ENCODE results near the gene RNF148.

Gene RNF148, protein sequence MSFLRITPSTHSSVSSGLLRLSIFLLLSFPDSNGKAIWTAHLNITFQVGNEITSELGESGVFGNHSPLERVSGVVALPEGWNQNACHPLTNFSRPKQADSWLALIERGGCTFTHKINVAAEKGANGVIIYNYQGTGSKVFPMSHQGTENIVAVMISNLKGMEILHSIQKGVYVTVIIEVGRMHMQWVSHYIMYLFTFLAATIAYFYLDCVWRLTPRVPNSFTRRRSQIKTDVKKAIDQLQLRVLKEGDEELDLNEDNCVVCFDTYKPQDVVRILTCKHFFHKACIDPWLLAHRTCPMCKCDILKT

DNA sequence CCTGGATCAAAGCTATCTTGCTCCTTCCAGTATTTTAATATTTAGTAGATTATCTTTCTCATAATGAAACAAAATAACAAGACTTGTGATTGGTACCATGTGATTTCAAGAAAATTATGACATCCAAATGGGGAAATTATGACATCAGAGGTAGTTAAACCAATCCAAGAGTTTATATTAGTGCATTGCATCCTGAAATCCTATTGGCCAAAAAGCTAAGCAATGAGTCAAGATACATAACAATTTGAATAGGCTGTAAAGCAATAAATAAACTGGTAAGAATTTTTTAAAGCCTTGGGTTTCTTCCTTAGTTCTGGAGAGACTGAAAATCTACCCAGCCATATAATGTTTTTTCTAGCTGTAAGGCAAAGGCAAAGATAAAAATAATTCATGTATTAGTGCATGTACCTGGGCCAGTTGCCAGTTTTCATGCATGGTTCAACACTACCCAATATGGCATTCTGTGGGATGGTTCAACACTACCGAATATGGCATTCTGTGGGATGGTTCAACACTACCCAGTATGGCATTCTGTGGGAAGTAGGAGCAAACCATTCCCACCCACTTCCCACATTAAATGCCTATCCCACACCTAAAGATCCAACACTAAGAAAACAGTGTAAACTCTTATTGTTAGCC lies at the start of gene RNF148:
Gene RNF148, minus strand, starts transcription at position 51 of the 639 bp plus-strand sequence. CDS start 172 bp downstream, outside the sequence.
- no peak for DNase-seq (ENCODE audit: low read depth in 1 of 2, low spot score in 1 of 2)

DNA sequence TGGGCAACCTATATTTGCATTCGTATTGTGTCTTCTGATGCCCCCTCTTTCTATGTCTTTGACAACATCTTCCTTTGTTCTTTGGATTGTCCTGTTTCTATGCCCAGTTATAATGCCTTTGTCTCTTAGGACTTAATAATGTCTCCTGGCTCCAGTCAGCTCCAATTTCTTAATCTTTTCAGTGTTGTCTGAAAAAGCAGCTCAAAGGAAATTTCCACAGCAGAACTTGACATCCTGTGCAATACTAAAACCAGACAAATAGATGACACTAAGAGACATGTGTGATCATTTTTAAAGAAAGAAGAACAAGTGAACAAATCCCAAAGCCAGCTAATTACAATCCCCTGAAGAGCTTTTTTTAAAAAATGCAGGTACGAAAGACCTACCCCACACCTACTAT lies 47.7 kb upstream of the RNF148 start:
- no peak for DNase-seq (ENCODE audit: low read depth in 1 of 2, low spot score in 1 of 2)

DNA sequence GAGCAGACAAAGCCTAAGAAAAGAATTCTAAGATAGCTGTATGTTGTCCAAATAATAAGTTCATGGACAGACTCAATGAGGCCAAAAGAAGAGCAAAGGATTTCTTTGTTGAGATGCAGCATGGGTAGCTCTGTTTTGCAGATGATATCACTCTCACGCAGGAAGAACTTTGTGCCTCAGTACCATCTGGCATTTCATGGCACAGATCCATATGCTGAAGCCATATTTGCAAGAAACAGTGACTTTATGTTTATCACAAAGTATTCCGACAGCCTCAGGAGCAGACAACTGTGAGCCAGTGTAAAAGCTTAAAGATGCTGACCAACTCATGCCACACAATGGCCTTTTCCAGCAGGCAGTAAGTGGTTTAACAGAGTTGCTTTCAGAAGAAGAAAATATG lies 45.5 kb upstream of the RNF148 start:
- no peak for DNase-seq (ENCODE audit: low read depth in 1 of 2, low spot score in 1 of 2)

DNA sequence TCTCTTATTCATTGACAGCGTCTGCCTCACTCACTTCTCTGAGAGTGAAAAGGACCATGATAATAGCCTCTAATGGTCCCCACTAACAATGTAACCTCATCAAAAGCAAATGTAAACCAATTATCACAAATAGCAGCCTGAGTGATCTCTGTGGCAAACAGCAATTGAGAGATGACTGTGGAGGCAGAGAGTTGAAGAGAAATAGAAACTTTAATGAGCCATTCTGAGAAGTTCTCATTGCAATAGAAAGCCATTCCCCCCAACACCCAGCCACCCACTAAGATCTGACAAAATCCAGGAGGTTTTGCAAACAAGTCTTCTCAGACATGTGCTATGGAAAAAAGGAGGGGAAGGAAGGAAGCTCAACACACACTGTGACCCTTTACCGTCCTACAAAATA lies 44.2 kb upstream of the RNF148 start:
- DNase-seq (ENCODE audit: low read depth in 1 of 2, low spot score in 1 of 2) = no peak

DNA sequence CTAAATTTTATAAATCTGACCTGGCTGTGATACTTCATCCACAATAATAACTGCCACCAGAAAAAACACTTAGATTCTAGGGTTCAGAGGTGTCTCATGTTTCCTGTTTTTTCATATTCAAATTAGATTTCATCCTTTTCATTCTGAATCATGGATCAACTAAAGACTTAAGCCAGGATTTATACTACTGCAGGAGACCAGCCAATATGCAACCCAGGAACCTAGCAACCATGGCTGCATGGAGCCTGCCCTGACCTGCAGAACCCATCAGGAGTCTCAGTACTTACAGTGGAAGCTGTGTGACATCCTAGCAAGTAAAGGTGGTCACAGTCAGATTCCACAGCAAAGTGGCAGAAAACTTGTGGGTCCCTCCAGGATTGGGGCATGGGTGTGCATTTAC lies 40.5 kb upstream of the RNF148 start:
- no peak for DNase-seq (ENCODE audit: low read depth in 1 of 2, low spot score in 1 of 2)

DNA sequence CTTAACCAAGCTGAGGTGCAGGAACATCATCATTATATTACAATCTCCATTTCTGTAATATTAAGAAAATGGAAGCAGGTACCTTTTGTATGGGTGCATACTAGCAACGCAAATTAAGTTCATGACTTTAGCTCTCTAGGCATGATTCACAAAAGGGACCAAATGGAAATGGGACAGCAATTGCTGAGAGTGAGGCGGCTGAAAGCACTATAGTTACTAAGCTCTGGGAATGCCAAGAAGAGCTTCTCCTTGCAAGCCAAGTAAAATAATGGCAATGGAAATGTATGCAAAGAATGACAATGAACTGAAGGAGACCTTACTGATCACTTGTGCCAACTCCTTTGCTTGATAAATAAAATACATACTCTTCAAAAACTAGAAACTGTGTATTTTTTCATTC lies 36.2 kb upstream of the RNF148 start:
- no peak for DNase-seq (ENCODE audit: low read depth in 1 of 2, low spot score in 1 of 2)

DNA sequence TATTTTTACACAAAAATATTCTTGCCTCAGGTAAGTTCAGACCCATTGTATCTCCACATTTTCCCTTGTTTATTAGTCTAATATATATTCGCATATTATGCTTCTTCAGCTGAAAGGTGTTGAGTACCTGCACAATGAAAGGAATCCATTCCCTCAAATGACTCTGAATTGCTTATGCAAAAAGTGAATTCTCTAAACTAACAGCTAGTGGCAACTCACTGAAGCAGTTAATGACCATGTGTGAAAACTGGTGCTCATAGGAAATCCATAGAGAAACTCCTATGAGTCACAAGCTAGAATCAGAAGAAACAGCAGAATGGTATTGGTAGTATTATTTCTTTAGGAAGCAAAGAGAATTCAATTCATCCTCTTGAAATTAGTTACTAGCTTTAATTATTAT lies 33.5 kb upstream of the RNF148 start:
- DNase-seq (ENCODE audit: low read depth in 1 of 2, low spot score in 1 of 2) = no peak

DNA sequence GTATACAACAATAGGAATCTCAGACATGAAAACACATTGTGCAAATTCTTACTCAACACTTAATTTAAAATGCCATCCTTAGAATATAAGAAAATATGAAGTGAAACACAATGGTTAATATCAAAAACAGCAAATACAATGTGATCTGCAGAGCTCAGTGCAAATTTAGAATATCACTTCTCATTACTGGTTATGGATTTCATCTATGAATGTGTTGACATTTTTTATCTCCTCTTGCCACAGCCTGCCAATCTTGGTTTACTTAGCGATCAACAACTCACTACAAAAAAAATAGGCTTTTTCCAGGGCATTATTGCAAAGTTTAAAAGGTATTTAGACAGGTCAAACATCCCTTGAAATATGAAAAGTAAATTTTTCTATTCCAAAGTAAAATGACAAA lies 25.0 kb upstream of the RNF148 start:
- DNase-seq (ENCODE audit: low read depth in 1 of 2, low spot score in 1 of 2) = no peak

DNA sequence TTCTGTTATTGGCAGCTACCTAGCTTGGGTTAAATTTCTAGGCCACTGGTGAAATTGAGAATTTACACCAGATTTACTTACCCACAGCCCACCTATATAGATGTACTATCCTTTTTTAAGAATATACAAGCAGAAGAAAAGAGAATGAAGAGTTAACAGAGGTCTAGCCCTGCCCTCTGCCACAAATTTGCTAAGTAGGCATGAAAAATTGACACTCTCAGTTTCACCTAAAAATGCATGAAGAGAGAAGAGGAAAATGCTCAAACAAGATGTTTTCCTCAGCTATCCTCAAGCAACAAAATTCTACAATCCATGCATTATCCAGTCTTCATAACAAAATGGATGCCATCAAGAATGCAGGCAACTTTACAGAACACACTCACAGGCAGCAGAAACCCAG lies 24.6 kb upstream of the RNF148 start:
- no peak for DNase-seq (ENCODE audit: low read depth in 1 of 2, low spot score in 1 of 2)

DNA sequence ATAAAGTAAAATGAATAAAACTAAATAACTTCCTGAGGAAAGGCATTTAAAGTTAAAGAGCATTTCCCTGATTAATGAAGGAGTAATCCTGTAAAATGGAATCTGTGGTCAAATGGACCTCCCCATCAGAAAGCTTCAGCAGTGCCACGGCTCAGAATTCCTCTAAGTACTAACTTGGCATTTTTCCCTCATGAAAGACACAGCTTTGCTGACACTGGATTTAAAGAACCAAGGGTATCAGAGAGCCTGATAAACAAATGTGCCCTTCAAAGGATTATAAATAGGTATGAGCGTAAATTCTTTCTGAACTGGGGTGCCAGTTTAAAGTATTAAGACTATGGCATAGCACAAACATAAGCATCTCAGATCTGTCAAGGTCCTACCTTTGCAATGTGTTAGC lies 24.2 kb upstream of the RNF148 start:
- DNase-seq (ENCODE audit: low read depth in 1 of 2, low spot score in 1 of 2) = no peak

DNA sequence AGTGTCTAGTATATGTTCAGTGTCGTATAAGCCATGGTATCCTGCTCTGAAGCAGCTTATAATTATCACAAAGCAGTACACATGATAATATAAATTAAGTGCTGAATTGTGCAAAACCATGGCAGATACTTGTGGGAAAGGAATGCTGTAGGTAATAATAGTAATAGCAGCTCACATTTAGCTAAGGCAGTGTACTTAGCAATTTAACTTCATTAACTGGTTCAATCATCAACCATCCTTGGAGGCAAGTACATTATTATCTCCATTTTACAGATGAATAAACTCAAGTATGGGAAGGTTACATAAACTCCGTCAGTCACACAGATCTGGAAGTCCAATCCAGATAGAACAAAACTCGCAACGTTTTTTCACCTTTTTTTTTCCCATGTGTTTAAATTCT lies 21.6 kb upstream of the RNF148 start:
- no peak for DNase-seq (ENCODE audit: low read depth in 1 of 2, low spot score in 1 of 2)

DNA sequence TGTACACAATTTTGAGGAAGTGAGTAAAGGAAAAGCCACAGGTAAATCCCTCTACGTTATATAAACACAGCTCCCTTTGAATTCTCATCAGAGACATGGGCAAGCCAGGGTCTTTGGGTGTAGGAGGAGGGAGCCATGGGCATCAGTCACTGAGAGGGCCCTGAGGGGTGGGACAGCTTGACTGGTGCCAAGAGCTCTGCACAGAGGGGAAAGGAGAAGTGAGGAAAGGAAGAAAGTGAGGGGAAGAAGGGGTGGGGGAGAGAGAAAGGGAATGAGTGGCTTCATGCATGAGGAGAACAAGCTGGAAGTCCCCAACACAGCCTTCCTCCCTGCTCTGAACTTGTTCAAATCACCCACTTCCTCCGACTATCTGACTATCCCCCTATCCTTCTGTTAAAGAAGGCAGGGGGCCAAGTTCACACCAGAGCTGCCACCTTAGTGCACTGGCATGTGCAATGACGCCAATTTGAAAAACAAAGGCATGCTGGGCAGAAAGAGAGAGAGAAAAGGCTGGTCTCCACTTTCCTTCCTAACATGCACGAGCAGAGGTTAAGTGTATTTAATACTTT lies 16.4 kb upstream of the RNF148 start:
- DNase-seq (ENCODE audit: low read depth in 1 of 2, low spot score in 1 of 2) = no peak

DNA sequence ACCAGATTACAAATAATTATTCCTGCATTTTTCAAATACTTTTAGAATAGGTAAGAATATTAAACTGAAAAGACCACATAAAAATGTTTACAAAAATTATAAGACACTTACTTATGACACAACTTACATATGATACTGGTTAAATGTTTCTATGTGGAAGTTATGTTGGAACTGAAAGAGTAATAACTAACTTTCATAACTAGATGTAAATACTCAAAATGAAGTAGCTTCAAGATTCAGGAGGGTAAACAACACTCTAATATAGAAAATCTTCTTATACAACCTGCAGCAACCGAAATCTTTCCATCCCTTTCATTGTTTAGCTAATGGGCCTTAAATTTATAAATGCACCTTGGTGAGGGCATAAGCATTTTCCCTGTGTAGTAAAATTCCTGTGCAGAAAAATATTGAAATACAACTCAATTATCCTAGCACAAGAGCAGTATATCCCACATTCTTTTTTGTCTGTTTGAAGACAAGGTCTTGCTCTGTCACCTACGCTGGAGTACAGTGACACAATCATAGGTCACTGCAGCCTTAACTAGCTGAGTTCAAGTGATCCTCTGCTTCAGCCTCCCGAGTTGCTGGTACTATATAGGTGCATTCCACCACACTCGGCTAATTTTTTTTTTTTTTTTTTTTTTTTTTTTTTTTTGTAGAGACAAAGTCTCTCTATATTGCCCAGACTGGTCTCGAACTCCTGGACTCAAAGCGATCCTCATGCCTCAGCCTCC lies 14.8 kb upstream of the RNF148 start:
- no peak for DNase-seq (ENCODE audit: low read depth in 1 of 2, low spot score in 1 of 2)

DNA sequence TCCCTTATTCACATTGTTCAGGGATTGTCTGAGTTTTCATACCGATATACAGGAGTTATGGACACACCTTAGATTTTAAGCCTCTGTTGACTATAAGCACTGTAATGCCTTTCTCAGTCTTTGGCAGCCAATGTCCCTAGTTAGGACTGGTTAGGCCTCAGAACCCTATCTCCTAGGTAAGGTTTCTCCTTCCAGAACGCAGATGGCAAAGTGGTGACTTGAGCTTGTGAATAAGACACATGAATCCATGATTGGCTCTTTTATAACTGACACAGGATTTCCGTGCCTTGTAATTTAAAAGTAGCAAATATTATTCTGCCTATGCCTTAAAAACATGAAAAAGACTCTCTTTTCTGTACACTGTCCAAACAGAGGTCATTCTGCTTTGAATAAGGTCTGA lies 12.5 kb upstream of the RNF148 start:
- DNase-seq (ENCODE audit: low read depth in 1 of 2, low spot score in 1 of 2) = no peak

DNA sequence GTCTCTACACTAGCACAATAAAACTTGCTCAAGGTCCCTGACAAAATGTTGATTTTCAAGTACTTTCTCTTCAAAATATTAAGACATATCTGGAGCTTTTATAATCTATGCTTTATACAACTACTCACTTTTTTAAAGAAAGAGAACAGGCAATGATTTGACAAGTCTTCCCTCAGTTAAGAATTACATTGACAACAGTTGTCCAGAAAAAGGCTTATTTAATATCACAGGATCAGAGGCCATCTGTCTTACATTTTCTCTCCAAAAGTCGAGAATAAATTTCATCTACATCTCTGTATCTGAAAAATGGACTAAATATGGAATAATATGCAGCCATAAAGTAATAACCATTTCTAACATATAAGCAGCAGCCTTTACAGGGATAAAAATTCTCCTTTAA lies 8.2 kb upstream of the RNF148 start:
- DNase-seq (ENCODE audit: low read depth in 1 of 2, low spot score in 1 of 2) = no peak

DNA sequence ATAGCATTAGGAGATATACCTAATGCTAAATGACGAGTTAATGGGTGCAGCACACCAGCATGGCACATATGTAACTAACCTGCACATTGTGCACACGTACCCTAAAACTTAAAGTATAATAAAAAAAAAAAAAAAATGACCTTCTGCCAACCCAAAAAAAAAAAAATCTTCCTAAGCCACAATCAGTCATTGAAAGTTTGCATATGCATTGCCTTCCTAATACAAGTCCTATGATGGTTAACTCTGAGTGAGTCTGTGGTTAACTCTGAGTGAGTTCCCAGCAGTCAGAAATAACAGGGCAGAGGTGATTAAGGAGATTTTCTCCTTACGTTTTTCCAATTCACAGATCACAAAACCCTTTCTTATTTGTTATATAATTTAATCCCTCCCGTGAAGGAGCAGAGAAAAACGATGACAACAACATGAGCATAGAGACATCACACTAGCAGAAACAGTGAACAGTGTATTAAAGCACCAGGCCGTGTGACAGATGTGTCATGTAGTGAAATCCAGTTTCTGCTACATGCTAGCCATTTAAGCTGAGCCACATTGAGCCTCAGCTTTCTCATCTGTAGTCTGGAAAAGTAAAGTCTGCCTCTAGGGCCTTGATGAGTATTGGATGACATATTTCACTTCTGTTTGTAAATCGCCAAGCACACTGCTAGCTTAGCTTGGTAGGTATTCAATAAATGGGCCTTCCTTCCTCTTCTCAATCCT lies 7.4 kb upstream of the RNF148 start:
- no peak for DNase-seq (ENCODE audit: low read depth in 1 of 2, low spot score in 1 of 2)

DNA sequence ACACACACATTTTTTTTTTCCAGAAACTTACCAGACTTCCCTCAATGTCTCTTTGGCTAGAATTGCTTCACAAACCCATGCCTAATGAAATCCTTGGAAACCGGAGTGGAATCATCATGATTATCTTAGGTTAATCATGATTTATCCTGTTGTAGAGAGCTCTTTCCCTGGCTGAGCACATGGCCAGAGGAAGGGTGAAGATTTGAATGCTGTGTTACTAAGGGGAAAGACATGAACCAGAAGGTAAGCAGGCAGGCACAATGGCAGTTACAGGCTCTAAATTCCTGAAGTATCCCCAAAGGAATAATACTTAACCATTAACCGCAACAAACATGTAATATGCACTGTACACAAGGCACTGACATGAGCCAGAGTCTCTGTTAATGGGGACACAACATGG lies 4.1 kb upstream of the RNF148 start:
- DNase-seq (ENCODE audit: low read depth in 1 of 2, low spot score in 1 of 2) = no peak

DNA sequence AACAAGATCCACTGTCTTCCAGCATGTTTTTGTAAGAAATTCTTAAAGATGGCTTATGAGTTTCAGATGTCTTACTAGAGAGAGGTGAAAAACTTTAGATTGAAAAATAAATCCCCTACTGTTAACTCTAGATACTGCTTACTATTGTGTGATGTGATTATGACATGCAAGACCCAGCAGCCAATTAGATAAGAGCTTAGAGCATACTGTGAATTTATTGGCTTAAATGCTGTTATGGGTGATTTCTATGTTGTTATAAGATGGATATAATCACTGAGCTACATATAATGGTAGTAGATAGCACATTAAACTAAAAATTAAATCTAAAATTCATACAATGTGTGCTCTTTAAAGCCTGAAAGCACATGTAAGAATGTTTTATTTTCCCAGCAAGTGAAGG lies 3.7 kb downstream of the RNF148 start, which contains the start of gene RNF133:
Gene RNF133, minus strand, starts transcription at position 101 of the 400 bp plus-strand sequence. CDS start 199 bp downstream, outside the sequence.
- no peak for DNase-seq (ENCODE audit: low read depth in 1 of 2, low spot score in 1 of 2)

DNA sequence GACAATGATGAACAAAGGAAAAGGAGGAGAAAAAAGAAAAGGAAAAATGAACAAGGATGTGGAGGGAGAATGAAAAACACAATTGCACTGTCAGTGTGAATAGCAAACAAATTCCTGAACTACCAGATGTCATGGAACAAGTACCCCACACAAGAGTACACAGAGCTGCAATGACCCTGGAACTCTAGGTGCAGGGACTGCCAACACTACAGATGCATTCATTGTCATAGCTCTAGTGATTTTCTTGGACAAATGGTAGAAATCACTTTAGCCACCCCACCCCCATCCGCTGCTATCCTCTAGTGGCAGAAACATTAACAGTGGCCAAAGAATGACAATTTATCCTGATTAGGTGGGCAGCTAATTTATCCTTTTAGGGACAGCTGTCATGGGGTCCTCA lies 6.9 kb downstream of the RNF148 start:
- DNase-seq (ENCODE audit: low read depth in 1 of 2, low spot score in 1 of 2) = no peak

DNA sequence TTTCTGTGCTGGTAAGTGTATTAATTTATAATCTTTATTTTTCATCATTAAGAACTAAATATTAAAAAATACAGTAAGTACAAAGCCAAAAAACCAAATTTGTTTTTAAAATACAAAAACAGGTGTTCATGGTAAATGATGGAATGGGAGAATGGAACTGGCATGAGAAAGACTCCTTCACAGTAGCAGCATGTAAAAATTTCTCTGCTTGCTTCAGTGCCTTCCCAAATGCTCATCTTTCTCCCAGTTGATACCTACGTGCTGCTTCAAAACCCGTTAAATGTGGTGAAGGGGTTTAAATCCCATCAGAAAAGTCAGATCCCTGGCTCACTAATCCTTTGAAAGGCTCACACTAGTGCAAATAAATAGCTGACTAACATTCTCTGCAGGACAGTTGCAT lies 8.0 kb downstream of the RNF148 start:
- no peak for DNase-seq (ENCODE audit: low read depth in 1 of 2, low spot score in 1 of 2)

DNA sequence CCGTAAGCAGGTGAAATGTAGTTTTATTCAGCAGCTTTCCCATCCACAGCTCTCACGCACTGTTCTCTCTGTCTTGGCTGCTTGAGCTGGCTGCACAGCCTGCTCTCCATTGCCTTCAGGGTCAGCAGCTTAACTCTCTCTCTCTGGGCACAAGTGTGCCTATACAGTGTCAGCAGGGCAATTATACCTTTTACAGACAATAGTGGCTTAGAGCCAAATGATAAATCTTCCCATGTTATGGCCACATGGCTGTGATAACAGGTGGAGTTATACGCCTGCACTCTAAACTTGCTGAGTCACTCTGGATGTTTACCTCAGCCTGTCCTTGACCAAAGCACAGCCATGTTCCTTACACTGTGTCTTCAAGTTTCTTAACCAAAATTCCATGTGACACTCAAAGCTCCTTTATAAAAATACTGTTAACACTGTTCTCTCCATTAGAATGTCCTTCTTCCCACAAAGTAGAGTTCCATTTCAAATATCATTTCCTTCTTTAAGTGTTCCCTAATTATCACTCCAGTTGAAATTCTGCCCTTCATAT lies 9.9 kb downstream of the RNF148 start:
- no peak for DNase-seq (ENCODE audit: low read depth in 1 of 2, low spot score in 1 of 2)

All from stimulated activated CD4-positive, alpha-beta T cell treated with anti-CD3 and anti-CD28 coated beads, Interleukin-15, amount 100 ng/mL, for 1 hour (primary cell).